GM21447 (cell line): ENCODE results near the gene ZNRD2.
"Not testable (repeated sequence)": the region's sequence is repeated elsewhere in the genome, so short reads cannot be mapped to it uniquely, and the experiment has no call there.

Source experiments
- ATAC-seq: cut with Tn5 transposase; IDR thresholded peaks from one replicate; pipeline ENCODE4 v1.9.1; 2021; ENCODE audit not compliant: unreplicated experiment

Gene ZNRD2

DNA sequence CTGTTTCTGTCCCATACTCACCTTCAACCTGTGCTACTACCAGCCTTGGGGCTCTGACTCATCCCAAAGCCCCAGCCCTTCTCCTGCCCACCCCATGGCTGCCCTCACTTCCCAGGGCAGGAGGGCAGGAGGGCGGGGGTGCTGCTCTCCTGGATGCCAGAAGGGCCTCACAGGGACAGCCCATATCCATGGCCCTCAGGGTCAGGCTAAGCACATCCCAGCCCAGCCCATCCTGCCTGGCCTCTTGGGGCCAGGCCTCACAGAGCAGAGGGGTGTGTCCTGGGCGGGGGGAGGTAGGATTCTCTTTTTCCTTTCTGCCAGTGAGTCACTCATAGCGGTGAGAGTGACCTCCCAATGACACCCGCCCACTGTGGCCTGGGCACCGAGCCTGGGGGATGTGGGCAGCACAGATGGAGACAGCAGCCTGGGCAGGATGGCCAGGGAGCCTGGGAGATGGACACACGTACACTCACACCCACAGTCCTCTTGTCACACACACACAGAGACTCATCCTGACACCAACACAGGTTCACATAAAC, 14.5 kb upstream of the ZNRD2 start:
- ATAC-seq, result no peak

DNA sequence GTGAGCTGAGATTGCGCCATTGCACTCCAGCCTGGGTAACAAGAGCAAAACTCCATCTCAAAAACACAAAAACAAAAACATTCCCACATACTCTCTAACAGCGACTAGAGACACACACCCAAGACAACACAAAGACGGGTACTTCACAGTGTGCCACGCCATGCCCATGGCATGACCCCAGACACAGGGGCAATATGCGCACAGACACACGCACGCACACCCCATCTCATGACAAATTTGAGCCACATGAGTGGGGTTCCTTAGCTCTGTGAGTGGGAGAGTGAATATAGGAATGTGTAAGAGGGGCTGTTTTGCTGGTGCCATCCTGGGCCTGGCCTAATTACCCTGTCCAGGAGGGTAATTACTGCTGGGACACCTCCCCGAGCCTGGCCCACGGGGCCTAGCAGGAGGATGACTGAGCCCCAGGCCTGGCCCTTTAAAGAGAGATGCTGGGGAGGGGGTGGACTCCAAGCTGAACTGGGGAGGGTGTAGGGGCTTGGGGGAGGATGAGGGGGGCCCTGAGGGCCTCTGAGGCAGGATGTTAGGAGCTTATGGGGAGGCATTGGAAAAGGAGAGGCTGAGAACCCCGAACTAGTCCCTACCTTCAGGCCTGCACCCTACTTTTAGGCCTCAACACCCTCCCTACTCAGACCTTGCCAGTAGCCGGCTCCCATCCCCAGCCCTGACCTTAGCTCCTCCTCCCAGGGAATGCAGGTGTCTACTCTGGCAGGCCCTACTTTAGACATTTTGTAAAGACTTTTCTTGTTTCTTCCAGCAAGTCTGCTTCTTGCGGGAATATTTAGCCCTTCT, 13.6 kb upstream of the ZNRD2 start:
- no peak for ATAC-seq

DNA sequence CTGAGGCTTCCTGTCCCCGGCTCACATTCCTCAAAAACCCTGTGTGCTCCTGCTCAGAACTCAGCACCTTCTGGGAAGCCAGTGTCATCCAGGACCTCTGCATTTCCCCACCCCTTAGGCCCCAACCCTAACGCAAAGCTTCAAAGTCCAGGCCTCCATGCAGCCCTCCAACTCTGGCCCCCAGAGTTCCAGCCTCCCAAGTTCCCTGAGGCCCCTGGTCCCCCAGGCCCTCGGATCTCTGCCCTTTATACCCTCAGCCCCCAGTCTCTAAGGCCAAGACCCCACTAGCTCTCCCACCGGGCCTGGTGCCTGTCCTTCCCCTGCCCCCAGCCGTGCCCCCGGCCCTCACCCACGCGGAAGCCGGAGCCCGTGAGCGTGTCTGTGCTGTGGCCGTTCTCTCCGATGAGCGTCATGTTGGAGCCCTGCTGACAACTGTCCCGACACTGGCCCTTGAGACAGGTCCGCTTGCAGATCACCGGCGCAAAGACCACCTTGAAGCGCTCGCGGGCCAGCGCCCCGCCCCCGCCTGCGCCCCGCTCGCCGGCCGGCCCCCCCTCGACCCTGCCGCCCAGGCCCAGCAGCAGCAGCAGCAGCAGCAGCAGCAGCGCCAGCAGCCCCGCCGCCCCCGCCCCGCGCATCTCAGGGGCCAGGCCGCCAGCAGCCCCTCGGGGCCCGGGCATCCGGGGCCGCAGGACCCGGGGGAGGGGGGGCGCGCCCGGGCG, 12.8 kb upstream of the ZNRD2 start:
- ATAC-seq, result no peak

DNA sequence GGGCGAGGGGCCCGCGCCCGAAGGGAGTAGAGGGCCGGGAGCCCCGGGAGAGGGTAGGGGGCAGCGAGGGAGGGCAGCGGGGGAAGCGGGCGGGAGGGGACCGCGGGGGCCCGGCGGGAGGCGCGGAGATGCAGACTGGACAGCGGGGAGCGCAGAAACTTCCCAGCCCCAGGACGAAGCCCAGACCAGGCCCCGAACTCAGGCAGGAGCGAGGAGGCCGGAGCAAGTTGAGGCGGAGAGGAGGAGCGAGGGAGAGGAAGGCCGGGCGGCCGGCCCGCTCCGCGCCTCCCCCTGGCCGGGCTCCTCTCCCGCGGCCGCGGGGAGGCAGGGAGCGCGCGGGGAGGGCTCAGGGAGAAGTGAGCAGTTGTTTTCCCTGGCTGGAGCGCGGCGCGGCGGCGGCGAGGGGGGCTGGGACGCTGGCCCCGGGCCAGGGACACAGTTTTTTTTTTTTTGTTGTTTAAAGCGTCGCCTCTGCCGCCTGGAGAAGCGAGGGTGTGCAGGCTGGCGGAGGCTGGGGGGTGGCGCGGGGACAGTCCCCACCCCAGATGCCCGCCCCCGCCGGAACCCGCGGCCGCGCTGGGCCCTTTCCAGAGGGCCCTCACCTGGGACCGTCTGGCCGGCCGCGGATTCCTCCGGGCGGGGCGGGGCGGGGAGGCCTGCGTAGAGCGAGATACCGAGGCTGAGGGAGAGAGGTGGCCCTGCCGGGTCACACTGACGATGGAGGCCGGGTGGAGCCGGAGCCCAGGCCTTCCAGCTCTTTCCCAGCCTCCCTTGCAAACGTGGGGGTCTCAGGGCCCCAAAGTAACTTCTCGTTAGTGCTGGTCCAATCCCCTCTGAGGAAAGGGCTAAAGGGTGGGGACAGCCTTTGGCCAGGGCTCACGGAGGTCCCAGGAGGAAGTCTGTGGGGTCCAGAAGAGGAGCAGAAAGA, 12.0 kb upstream of the ZNRD2 start, which contains the start of gene LTBP3:
TSS of gene LTBP3 (minus strand) at position 358 of the 928 bp plus-strand sequence. CDS start 400 bp downstream, outside the sequence.
- ATAC-seq, result no peak

DNA sequence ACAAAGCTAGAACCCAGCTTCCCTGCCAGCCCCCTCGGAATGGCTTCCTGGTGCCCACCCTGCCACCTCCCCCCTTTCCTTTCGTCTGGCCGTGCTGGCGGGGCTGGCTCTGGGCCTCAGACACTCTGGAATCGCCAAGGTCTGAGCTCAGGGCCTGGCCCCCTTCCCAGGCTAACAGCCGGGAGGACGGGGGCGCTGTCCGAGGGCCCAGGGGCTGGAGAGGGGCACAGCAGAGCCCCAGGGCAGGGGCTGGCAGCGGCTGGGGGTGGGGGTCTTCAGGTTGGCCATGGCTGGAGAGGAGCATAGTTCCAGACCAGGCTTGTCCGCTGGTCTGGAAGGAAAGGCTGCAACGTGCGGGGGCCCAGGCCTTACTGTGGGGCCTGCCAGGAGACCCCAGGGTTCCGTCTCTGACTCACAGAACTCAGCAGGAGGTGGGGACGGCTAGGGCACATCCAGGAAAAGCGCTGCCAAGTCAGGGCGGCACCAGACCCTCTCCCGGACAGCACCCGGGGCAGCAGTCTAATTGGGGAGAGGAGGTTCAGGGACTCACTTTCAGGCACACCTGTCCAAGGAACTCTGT, 11.3 kb upstream of the ZNRD2 start:
- ATAC-seq, result no peak

DNA sequence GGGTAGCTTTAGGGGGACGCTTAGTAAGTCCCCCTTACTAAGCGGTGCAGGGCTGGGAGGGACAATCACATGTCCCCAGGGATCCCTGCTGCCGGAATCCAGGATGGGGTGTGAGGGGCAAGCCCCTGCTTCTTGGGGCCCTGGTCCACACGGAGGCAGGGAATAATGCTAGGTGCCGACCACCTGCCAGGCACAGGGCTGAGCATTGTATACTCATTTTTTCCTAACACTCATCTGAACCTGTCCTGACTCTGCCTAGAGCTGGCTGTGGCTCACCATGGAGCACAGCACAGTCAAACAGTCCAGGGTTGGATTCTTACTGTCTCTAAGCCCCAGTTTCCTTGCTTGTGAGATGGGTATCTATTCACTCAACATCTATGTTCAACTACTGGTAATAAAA, 10.7 kb upstream of the ZNRD2 start:
- no peak for ATAC-seq

DNA sequence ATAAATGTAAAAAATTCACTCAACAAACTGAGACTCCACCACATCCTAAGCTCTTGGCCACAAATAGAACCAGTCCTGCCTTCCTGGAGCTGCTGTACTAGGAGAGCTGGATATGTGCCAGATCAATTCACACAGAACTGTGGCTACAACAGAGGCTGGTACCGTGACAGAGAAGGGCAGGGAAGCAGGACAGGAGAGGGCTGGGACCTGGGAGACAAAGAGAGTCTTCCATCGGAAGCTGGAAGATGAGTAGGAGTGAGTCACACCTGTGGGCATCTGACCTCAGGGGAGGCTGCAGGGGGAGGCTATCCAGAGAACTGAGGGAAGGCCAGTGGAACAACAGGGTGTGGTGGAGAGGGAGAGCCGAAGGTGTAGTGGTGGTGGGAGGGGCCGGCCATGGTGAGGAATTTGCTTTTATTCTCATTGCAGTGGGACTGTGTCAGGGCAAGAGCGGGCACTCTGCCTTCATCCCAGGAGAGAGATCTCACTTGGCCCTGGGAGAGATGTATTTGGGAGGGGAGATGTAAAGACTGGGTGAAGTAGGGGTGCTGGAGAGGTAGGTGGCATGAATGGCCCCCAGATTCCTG, 10.2 kb upstream of the ZNRD2 start:
- no peak for ATAC-seq

DNA sequence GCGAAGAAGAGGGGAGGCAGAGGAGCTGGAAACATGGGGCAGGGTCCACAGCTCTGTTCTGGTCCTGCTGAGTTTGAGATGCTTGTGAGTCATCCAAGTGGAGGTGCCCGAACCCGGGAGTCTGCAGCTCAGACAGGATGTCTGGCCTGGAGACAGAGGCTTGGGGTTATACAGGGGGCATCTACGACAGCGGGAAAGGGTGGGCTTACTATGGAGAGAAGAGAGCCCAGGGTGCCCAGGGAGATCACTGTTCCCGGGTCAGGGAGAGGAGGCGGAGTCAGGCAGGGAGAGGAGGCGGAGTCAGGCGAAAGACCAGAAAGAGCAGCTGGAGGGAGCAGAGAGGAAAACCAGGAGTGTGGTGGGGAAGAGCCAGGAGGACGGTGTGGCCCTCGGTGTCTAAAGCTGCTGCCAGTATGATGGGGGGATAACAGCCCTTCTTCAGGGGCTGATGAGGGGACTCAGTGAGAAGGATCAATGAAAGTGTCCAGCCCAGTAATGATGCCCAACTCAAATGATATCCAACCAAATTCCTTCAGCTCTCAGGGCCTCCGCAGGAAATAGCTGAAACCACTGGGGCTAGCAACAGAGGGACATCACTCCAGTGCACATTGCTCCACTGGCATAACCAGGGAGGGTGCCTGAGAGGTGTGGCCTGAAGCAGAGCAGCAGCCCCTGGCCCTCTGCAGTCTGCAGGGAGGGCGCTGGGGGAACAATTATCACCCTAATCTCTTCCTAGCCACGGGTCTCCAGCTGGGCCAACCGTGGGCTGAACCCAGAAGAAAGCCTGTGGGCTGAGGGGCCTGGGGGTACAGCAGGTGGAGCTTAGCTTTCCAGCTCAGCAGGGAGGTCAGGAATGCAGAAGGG, 9.5 kb upstream of the ZNRD2 start:
- no peak for ATAC-seq

DNA sequence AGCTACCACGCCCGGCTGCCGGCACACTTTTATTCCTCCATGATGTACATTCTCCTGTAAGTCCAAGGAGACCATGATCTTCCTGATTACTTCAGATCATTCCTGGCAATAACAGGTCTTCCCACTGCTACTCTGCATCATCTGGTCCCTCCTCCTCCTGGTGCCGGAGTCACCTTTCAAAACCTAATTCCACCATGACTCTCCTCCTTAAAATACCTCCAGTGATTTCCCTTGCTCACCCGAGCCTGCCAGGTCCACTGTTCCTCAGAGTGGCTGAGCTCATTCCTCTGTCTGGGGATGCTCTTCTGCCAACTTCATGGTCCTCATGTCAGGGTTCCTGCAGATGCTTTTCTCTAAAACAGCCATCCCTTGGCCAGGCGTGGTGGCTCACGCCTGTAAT, 8.3 kb upstream of the ZNRD2 start:
- no peak for ATAC-seq

DNA sequence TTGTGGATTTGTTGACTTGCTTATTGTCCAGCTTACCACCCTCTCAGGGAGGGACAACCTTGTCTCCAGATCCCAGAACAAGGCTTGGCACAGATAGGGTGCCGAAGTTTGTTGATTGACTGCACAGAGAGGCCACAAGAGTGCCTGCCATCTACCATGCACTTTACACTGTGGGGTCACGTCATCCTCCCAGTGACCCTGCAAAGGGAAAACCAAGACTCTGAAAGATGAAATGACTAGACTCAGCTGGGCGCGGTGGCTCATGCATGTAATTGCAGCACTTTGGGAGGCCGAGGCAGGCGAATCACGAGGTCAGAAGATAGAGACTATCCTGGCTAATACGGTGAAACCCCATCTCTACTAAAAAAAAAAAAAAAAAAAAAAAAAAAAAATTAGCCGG, 7.5 kb upstream of the ZNRD2 start:
- ATAC-seq, result no peak

DNA sequence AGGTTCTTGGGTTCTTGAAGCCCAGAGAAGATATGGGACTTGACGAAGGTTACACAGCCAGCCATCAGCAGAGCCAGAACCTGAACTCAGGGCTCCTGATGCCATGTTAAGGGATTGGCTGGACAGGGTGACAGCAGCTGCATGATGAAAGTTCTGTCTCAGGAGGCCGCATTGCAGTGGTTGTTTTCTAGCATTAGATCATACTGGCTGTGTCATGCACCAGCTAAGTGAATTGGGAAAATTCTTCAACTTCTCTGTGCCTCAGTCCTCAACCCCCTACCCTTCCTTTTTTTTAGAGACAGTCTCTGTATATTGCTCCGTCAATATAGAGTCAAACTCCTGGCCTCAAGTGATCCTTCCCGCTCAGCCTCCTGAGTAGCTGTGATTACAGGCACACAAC, 6.7 kb upstream of the ZNRD2 start:
- no peak for ATAC-seq

DNA sequence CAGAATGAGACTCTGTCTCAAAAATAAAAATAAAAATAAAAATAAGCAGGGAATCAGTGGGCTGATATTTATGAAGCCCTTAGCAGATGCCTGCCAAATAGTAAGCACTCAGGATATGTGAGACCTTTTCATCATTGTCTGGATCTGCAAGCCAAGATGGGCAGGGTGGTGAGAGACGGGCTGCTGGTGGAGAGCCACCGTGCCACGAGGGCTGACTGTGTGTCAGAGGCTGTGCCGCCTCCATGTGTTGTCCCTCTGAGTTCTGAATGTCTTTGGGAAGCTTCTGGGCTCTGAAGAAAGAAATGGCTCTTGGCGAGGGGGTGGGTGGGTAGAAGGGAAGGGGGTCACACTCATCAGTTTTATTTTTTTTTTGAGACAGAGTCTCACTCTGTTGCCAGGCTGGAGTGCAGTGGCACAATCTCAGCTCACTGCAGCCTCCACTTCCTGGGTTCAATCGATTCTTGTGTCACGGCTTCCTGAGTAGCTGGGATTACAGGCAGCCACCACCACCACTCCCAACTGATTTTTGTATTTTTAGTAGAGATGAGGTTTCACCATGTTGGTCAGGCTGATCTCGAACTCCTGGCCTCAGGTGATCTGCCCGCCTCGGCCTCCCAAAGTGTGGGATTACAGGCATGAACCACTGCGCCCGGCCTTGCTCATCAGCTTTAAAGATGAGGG, 5.3 kb upstream of the ZNRD2 start:
- ATAC-seq, result not testable (repeated sequence)

DNA sequence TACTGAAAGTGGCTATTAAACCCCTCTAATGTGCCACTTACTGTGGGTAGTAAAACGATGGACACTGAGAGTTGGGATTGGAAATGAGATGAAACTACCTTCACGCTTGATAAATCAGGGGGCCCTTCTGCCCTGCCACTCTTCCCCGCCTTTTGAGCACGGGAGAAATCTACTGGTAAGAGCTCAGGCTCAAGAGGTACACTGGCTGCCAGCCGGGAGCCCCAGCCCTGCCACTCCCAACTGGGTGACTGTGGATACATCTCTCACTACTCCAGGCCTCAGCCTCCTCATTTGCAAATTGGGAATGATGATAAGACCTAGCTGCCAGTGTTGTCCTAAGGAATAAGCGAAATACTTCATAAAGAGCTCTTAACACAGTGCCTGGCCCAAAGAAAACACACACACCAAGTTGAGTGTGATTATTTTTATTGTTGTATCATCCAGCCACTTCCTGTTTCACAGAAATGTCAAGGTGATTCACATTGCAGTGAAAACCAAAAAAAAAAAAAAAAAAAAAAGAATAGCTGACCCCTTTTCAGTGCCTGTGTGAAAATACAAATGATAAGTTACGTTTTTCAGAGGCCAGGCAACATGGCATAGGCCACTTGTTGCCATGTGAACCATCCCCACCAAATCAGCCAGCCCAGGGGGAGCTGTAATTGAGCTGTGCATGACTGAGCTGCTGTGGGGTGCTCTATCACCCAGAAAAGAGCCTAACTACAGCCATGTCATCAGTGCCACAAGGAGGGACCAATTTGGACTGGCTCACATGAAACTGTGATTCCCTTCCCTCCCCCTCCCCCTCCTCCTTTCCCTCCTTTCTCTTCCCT, 4.4 kb upstream of the ZNRD2 start:
- ATAC-seq, result no peak

DNA sequence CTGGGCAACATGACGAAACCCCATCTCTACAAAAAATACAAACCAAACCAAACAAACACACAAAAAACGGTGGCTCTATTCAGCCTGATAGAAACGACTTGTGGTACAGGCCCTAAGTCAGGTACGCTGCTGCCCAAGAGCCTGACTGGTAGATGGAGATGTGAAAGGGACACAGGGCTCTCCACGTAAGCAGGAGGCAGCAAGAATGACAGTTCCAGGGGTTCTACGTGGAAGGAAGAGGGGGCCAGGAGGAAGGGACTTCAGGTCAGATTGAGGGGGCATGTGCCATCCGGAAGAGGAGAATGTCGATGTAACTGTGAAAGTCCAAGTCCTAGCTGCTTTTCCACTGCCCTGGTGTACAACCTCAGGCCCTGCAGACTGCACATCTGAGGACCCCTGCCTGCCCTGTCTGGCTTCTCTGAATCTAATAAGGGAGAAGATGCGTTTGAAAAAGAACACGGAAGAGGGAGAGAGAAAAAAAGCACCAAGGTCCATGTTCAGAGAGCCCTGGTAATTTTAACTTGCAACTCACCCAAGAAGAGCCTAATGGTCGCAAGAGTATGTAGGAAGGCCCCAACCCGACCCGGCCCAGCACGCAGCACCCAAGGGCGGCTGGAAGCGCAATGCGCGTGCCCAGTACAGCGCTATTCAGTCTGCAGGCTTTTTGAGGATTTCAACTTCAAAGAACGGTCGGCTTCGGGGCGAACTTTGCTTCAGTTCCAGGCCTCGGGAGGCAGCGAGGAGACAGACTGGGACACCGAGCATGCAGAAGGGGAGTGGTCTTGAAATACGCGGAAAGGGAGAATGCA, 909 bp upstream of the ZNRD2 start:
- ATAC-seq, result no peak

DNA sequence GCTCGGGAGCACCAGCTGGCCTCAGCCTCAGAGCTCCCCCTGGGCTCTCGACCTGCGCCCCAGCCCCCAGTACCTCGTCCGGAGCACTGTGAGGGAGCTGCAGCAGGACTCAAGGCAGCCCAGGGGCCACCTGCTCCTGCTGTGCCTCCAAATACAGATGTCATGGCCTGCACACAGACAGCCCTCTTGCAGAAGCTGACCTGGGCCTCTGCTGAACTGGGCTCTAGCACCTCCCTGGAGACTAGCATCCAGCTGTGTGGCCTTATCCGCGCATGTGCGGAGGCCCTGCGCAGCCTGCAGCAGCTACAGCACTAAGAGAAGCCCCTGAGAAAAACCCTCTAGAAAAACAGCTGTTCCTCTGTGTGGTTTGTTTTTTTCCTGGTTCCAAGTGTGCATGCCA, 1.1 kb downstream of the ZNRD2 start:
- no peak for ATAC-seq

DNA sequence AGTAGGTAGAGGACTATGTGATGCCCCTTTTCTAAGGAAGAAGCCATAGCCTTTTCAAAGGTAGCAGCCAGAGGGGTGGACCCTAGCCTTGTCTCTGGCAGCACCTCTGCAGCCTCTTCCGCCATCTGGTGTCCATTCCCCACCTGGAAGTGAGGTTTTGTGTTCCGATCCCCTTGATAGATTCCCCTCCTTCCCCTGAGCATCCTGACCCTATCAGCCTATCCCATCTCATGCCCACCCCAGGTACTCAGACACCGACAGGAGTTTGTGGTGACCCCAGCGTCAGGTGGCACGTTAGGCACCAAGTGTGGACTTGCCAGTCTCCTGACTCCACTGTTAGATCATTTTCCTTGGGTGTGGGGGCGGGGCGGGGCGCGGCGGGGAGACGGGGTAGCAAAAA, 1.7 kb downstream of the ZNRD2 start:
- no peak for ATAC-seq

DNA sequence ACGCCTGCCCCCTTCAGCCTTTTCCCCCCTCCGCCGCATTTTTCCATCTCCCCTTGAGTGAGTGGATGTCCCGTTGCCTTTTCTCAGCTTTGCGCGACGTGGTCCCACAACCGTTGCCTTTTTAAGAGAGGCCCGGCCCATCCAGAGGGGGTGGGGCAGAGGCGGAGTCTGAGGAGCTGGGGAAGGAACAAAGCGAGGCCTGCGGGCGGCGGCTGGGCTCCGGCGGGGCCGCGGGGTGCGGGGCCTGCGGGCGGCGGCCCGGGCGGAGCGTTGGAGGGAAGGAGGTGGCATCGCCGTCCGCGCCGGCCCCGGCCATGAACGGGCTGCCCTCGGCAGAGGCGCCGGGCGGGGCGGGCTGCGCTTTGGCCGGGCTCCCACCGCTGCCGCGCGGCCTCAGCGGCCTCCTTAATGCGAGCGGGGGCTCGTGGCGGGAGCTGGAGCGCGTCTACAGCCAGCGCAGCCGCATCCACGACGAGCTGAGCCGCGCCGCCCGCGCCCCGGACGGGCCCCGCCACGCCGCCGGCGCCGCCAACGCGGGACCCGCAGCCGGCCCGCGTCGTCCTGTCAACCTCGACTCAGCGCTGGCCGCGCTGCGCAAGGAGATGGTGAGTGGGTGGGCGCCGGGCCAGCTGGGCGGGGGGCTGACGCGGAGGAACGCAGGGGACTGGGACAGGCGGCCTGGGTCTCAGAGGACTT, 2.2 kb downstream of the ZNRD2 start, which contains the start of gene FAM89B:
TSS of gene FAM89B (plus strand) at position 183 of the 696 bp plus-strand sequence. CDS start at position 315, 132 bp downstream.
- no peak for ATAC-seq
